Stimulated activated CD8-positive, alpha-beta memory T cell treated with anti-CD3 and anti-CD28 coated beads, Interleukin-4, amount 100 ng/mL, for 4 hours (primary cell): ENCODE measurements around the gene SPATA21.

Experiments
- DNase-seq, 2 donors: peaks; one replicate each; pipeline ENCODE4 v3.0.0-alpha.2; 2020; ENCODE audit warnings: low read depth in 2 of 2, low spot score in 1 of 2

Gene SPATA21

GRCh38 chr1:16422041-16422440 is 15.2 kb downstream of the SPATA21 start:
- DNase-seq: no peak

DNA sequence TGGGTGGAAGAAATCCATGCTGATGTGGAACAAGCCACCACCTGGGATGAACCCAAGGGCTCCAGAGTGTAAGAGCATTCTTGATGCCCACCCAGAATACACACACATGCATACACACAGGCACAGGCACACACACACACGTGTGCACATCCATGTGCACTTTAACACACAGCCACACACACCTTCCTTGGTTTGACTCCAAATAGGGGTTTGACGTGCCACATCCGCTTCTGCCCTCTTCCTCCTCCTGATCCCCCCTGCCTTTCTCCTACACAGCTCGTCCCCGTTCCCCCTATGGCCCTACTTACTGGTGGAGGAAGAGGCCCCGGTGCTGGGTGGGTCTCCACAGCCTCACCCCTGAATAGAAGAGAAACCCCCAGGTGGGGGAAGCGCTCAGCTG is 16.0 kb downstream of the SPATA21 start:
- no peak for DNase-seq

- DNase-seq: peak; percentile 16 to 24
Observed at GRCh38 chr1:16420424-16421118, 16.7 kb downstream of the SPATA21 start.

GRCh38 chr1:16418823-16419425 is 18.3 kb downstream of the SPATA21 start:
- DNase-seq: no peak

GRCh38 chr1:16413191-16413590 is 24.0 kb downstream of the SPATA21 start:
- DNase-seq: no peak

GRCh38 chr1:16410803-16411202 is 26.4 kb downstream of the SPATA21 start:
- no peak for DNase-seq

DNA sequence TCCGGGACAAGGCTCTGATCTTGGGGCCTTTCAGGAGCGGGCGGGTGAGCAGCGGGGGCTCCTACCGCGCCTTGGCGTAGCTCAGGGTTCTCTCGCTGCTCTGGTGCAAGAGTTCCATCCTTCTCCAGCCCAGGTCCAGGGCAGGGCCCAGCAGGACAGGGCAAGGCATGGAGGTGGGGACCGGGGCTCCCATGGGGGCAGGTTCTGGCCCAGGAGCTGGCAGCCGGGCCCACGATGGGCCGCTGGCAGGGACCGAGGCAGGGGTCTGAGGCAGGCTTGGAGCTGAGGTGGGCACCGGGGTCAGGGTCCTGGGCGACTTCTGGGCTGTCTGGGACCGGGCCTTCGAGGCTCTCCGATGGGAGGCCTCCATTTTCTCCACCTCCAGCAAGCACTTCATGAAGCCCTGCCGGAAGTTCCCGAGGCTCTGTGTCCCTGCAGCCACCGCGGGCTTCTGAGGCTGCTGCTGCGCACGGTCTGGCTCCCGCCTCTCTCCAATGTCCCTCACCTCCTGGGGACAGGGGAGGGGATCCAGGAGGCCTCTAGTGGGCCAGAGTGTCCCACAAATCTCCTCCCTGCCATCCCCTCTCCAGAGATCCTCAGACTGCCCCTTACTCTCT is 27.6 kb downstream of the SPATA21 start:
- DNase-seq: no peak

GRCh38 chr1:16406868-16407267 is 30.4 kb downstream of the SPATA21 start:
- no peak for DNase-seq

DNA sequence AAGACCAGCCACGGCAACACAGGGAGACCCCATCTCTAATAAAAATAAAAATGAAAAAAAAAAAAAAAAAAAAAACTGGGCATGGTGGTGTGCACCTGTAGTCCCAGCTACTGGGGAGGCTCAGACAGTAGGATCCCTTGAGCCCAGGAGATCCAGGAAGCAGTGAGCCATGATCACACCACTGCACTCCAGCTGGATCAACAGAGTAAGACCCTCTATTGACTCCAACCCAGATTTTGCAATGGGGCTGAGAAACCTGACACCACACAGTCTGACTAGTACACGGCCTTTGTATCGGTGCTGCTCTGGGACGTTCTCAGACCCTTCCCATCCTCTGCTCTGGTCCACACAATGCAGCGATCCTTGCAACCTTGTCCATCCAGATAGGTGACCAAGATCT is 31.8 kb downstream of the SPATA21 start:
- DNase-seq: no peak

- no peak for DNase-seq
Observed at GRCh38 chr1:16402742-16403141, 34.5 kb downstream of the SPATA21 start.

- DNase-seq: no peak
Observed at GRCh38 chr1:16398371-16398953, 38.8 kb downstream of the SPATA21 start.

- no peak for DNase-seq
Observed at GRCh38 chr1:16397120-16397519, 40.1 kb downstream of the SPATA21 start.

DNA sequence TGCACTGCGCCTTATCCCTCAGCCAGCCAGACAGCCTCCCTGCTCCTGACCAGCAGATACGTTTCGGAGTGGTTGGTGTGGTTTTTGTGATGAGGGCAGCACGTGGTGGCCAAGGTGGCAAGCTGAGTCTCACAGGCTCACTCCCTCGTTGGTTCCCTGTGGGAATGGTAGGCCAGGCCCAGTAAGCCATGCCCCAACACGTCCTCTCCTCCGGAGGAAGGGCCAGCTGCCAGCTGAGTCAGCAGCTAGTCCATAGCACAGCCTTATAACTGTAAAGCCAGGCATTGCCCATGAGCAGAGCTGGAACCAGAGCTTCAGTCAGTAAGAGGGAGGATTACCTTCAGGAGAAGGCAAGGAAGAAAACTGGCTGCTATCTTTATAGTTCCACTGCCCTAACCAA is 40.6 kb downstream of the SPATA21 start:
- no peak for DNase-seq

DNA sequence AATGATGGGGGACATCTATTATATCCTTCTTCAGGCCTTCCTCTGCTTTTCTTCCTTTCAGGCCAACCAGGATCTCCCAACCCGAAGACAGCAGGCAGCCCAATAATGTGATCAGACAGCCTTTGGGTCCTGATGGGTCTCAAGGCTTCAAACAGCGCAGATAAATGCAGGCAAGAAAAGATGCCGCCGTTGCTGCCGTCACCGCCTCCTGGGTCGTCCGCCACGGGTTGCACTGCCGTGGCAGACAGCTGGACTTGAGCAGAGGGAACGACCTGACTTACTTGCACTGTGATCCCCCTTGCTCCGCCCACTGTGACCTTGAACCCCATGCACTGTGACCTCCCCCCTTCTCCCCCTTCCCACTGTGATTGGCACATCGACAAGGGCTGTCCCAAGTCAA is 42.2 kb downstream of the SPATA21 start:
- DNase-seq: no peak

GRCh38 chr1:16393570-16394521 is 43.4 kb downstream of the SPATA21 start:
- no peak for DNase-seq

- DNase-seq: no peak
Observed at GRCh38 chr1:16392740-16393569, 44.3 kb downstream of the SPATA21 start.

GRCh38 chr1:16391411-16391810 is 45.8 kb downstream of the SPATA21 start:
- no peak for DNase-seq

GRCh38 chr1:16387201-16388188 is 49.7 kb downstream of the SPATA21 start:
- no peak for DNase-seq
